ENCODE results near the gene GTPBP6.

DNA sequence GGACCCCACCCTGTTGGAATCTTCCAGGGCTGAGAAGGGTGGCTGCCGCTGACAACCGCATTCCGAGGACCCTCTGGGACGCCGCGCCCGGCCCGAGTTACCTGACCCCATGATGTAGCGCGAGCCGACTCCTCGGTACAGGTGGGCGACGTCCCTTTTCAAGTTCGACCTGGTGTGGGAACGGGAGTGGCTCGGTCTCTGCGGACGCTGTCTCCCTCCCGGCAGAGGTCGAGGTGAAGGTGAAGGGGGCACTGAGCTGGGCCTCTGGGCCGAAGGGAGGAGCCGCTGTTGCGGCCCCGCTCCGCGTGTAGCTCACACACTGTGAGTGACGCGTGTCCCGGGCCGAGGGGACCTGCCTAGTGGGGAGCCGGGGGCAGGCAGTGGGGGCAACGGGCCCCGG, 4.5 kb downstream of the GTPBP6 start:
- no peak for TF ChIP-seq EZH2 (IDR thresholded peaks at IDR 0.05; ENCODE audit: borderline replicate concordance, low read length)
- no peak for TF ChIP-seq CTCF (IDR thresholded peaks at IDR 0.05; ENCODE audit: low read length)

All from OCI-LY1 (cell line).